Measurements from ENCODE around the gene C20orf204.
"Not testable (repeated sequence)": the region's sequence is repeated elsewhere in the genome, so short reads cannot be mapped to it uniquely, and the experiment has no call there.

Gene C20orf204

DNA sequence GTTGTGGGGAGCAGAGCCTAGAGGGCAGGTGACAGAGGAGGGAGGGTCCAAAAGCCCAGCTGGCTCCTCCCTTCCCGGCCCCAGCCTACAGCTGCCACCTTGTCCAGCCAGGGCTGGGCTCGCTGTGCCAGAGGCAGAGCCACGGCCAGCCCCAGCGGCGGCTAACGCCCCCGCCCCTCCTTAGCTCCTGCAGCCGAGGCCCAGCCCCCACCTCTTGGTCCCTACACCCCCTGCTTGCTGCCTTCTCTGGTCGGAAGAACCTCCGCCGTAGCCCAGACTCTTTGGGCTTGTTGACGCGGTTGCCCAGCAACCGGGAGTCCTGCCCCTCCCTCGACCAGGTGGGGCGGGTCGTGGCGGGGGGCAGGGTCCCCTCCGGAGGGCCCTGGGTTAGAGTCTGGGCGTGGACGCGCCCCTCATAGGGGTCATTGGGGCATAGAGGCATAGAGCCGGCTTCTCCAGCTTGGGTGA, 48.7 kb downstream of the C20orf204 start:
- DNase-seq, result no peak

DNA sequence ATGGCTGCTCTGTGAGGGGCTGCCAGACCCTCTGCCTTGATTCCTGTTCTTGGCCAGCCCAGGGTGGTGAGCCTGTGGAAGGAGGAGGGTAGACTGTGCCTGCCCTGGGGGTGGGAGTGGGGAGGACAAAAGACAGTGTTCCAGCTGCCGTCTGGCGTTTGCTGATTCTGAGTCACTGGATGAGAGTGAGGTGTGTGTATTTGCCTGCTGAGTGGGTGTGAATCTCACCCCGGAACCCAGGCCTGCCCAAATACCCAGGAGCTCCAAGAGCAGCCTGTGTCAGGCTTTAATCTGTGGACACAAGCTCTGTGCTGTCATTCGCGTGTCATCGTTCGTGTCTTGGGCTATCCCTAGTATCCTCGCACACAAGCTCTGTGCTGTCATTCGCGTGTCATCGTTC, 50.8 kb downstream of the C20orf204 start:
- no peak for DNase-seq

DNA sequence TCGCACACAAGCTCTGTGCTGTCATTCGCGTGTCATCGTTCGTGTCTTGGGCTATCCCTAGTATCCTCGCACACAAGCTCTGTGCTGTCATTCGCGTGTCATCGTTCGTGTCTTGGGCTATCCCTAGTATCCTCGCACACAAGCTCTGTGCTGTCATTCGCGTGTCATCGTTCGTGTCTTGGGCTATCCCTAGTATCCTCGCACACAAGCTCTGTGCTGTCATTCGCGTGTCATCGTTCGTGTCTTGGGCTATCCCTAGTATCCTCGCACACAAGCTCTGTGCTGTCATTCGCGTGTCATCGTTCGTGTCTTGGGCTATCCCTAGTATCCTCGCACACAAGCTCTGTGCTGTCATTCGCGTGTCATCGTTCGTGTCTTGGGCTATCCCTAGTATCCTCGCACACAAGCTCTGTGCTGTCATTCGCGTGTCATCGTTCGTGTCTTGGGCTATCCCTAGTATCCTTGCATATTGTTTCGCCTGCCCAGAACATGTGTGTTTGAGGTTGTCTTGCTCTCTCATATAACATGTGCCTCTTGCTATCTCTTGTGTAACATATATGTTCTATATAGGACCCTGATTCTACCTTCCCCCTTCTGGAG, 51.3 kb downstream of the C20orf204 start:
- DNase-seq, result not testable (repeated sequence)

DNA sequence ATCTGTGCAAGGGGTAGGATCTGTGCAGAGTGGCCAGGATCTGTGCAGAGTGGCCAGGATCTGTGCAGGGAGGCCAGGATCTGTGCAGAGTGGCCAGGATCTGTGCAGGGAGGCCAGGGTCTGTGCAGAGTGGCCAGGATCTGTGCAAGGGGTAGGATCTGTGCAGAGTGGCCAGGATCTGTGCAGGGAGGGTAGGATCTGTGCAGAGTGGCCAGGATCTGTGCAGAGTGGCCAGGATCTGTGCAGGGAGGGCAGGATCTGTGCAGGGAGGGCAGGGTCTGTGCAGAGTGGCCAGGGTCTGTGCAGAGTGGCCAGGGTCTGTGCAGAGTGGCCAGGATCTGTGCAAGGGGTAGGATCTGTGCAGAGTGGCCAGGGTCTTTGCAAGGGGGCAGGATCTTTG, 52.6 kb downstream of the C20orf204 start:
- DNase-seq, result not testable (repeated sequence)
